Thyroid gland (tissue), 4 donors: ENCODE measurements around the gene TMEM252. TPM values are rescaled to one million over a fixed set of nuclear protein-coding genes. Genes with fewer than 3 reads are reported as not detected.

ENCODE experiments used
- DNase-seq, 2 donors: peaks; one replicate each; pipeline ENCODE4 v3.0.0-alpha.2; 2019
- H3K27ac ChIP-seq, 3 donors: fragments of 200-600 bp; sonication (generic); 1 replicate in 2 of 3; 2 replicates in 1 of 3; pipeline ENCODE4 v1.5.1; 2016 to 2019; ENCODE audit warnings: mild to moderate bottlenecking in 1 of 3, moderate library complexity in 1 of 3
- H3K27me3 ChIP-seq: fragments of 200-600 bp; sonication (generic); one replicate; pipeline ENCODE4 v1.5.1; 2019
- H3K36me3 ChIP-seq, 2 donors: fragments of 200-600 bp; sonication (generic); one replicate each; pipeline ENCODE4 v1.5.1; 2016 to 2019
- H3K4me1 ChIP-seq, 2 donors: fragments of 200-600 bp; sonication (generic); one replicate each; pipeline ENCODE4 v1.5.1; 2017 to 2019
- H3K4me3 ChIP-seq, 3 donors: fragments of 200-600 bp; sonication (generic); replicated peaks in 1 of 3; 1 replicate in 2 of 3; 2 replicates in 1 of 3; pipeline ENCODE4 v1.5.1; 2016; ENCODE audit warnings: mild to moderate bottlenecking in 1 of 3
- H3K9me3 ChIP-seq: fragments of 200-600 bp; sonication (generic); one replicate; pipeline ENCODE4 v1.5.1; 2017
- CTCF ChIP-seq, 6 experiments: fragments of 200-600 bp in 3 of 6; fragments of 450-650 bp in 3 of 6; sonication (generic) in 3 of 6; IDR thresholded peaks; one replicate each; pipeline ENCODE4 v1.5.1; 2016 to 2019; ENCODE audit warnings: antibody characterized with exemption in 6 of 6, mild to moderate bottlenecking in 2 of 6, inconsistent platforms in 1 of 6, moderate library complexity in 1 of 6
- POLR2A ChIP-seq, 2 donors: fragments of 450-650 bp; IDR thresholded peaks; one replicate each; pipeline ENCODE4 v1.6.1; 2017; ENCODE audit warnings: antibody characterized with exemption in 2 of 2, mild to moderate bottlenecking in 2 of 2, moderate library complexity in 1 of 2
- WGBS, 2 donors: methylation state at CpG; one replicate each; pipeline ENCODE4 v1.1.5; 2017; 5-methylcytosine and 5-hydroxymethylcytosine counted together
- intact Hi-C: fragments of 100-400 bp; cut with DNase I; formaldehyde crosslinking; loops from one replicate; pipeline ENCODE4 v1.15.1; 2023
- total RNA-seq, 4 donors: library from RNA; depleted of rRNA; stranded (reverse); fragments of >200 nt; gene quantifications; one replicate each; pipeline ENCODE4 v1.2.3, GENCODE V29; 2016

TMEM252 gene
- total RNA-seq, 4 donors from 2014 or later = not detected

- WGBS, 2 donors = 65 to 76% methylated on average over 3 of the region's 3 CpGs
- Histone ChIP-seq H3K27me3 (no peaks in the 10 kb centered on the region), H3K36me3 (no peaks in the 10 kb centered on the region), H3K4me3 (no peak overlapping the region), H3K27ac (no peak overlapping the region), H3K9me3 (no peaks in the 10 kb centered on the region), H3K4me1 (no peaks in the 10 kb centered on the region)
- TF ChIP-seq CTCF (IDR thresholded peaks at IDR 0.05) (no peak), POLR2A (IDR thresholded peaks at IDR 0.05) (no peak)
- no peak for DNase-seq
- intact Hi-C loops = no loop called here
Observed at GRCh38 chr9:68493958-68494577, 46.6 kb downstream of the TMEM252 start.

- H3K9me3 ChIP-seq = no peaks in the 10 kb centered on the region
- intact Hi-C loops = no loop called here
- no peaks in the 10 kb centered on the region for H3K27me3 ChIP-seq
- no peaks in the 10 kb centered on the region for H3K36me3 ChIP-seq
- no peak overlapping the region for H3K4me3 ChIP-seq
- TF ChIP-seq CTCF (IDR thresholded peaks at IDR 0.05) = no peak
- TF ChIP-seq POLR2A (IDR thresholded peaks at IDR 0.05) = no peak
- H3K4me1 ChIP-seq = no peaks in the 10 kb centered on the region
- no peak overlapping the region for H3K27ac ChIP-seq
- DNase-seq = no peak
Observed at GRCh38 chr9:68493541-68493940, 47.1 kb downstream of the TMEM252 start.

DNA sequence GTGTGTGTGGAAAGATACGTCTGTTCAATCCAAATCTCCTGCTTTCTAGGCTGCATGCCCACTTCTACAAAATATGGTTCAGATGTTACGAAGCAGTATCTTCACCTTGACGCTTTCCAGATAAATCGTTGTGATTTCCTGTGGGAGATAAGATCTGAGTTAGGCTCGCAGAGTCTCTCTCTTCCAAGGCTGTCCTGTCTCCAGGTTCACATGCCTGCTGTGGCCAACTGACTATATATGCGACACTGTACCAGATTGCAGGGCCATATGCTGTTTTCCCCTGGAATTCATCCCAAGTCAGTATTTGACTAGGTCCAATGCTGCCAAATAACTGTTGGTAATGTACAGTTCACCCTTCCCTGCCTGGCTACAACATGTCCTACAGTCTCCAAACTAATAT lies 47.9 kb downstream of the TMEM252 start:
- Histone ChIP-seq H3K9me3 (no peaks in the 10 kb centered on the region), H3K4me1 (no peaks in the 10 kb centered on the region), H3K27ac (no peak overlapping the region), H3K27me3 (no peaks in the 10 kb centered on the region), H3K4me3 (no peak overlapping the region), H3K36me3 (no peaks in the 10 kb centered on the region)
- no peak for DNase-seq
- TF ChIP-seq CTCF (IDR thresholded peaks at IDR 0.05) = no peak
- TF ChIP-seq POLR2A (IDR thresholded peaks at IDR 0.05) = no peak
- WGBS, 2 donors = 57 to 71% methylated on average over 6 of the region's 6 CpGs
- intact Hi-C loops = no loop called here

DNA sequence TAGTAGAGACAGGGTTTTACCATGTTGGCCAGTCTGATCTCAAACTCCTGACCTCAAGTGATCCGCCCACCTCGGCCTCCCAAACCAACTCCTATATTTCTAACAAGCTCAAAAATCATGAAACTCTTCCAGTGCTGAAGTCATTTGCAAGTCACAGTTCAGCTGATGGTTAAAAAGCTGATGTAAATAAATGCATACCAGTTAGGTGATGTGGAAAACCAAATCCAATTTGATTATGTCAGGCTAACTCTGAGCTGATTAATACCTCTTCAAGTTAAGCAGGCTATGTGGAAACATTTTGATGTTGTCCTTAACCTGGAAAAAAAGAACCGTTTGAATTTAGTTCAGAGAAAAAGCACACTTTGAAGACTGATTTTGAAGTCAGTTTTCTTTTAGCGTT lies 51.0 kb downstream of the TMEM252 start:
- Histone ChIP-seq H3K9me3 (peaks cover 3% of the 10 kb centered on the region), H3K4me3 (no peak overlapping the region), H3K36me3 (no peaks in the 10 kb centered on the region), H3K27ac (no peak overlapping the region), H3K27me3 (no peaks in the 10 kb centered on the region), H3K4me1 (no peaks in the 10 kb centered on the region)
- TF ChIP-seq CTCF (IDR thresholded peaks at IDR 0.05) (no peak), POLR2A (IDR thresholded peaks at IDR 0.05) (no peak)
- intact Hi-C loops = no loop called here
- 87% methylated on average over 4 of the region's 4 CpGs for WGBS, 2 donors
- no peak for DNase-seq

DNA sequence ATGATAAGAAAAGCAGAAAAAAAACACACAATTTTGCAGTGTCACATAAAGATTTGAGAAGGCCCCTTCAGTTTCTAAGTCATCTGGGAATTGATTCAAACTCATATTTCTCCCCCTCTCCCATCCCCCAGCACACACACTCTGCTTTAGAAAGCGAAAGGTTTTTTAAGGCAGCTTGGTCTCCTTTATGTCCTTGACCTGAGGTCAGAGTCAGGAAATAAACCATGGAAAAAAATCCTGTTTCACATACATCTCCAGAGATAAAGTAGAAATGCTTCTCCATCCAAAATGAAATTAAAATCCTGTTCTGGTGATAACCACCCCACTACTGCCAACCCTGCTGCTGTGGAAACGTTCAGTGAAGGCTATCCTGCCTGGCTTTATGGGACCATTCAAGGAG lies 52.6 kb downstream of the TMEM252 start:
- intact Hi-C loops = no loop called here
- Histone ChIP-seq H3K27ac (no peak overlapping the region), H3K36me3 (no peaks in the 10 kb centered on the region), H3K4me3 (no peak overlapping the region), H3K27me3 (no peaks in the 10 kb centered on the region), H3K4me1 (no peaks in the 10 kb centered on the region), H3K9me3 (peaks cover 3% of the 10 kb centered on the region)
- no peak for TF ChIP-seq POLR2A (IDR thresholded peaks at IDR 0.05)
- TF ChIP-seq CTCF (IDR thresholded peaks at IDR 0.05) = no peak
- no peak for DNase-seq
- 63 to 77% methylated on average over 2 of the region's 2 CpGs for WGBS, 2 donors

Other genes starting within 250 kb of the TMEM252 start
- under 1 TPM in 1 of 4 donors, not detected in 3; 0.67 TPM for gene FOXD4L3, start 238.0 kb downstream of the TMEM252 start, total RNA-seq
- 10 to 100 TPM; 21.4 to 56.6 (median 29.0) TPM for gene PGM5, start 184.3 kb downstream of the TMEM252 start, total RNA-seq
- gene PIP5K1B, start 164.4 kb upstream of the TMEM252 start, total RNA-seq = 1 to 10 TPM in 2 of 4 donors, under 1 TPM in 2; 0.63 to 1.6 (median 0.98) TPM